Heart left ventricle (tissue), 13 donors: ENCODE data around the gene RANBP2.
"Not testable (repeated sequence)": the region's sequence is repeated elsewhere in the genome, so short reads cannot be mapped to it uniquely, and the experiment has no call there.

Experiments
- CTCF ChIP-seq, 12 donors: fragments of 200-600 bp; sonication (generic) in 4 of 12; IDR thresholded peaks; one replicate each; pipeline versions ENCODE4 v1.5.0 to v1.8.0; 2018 to 2022; ENCODE audit warnings: antibody characterized with exemption in 12 of 12, mild to moderate bottlenecking in 5 of 12
- POLR2A ChIP-seq, 2 donors: fragments of 450-650 bp; IDR thresholded peaks; one replicate each; pipeline ENCODE4 v1.6.1; 2017; ENCODE audit warnings: antibody characterized with exemption in 2 of 2, mild to moderate bottlenecking in 2 of 2, moderate library complexity in 2 of 2
- donor health status: ischemic (EF 13 %, LVEDD 7.1; RV severe dilation, severe dysfunction).
- donor health status: DM: no; HTN: yes; CAD: no.
- donor health status: DM: no; HTN: no; CAD: no.
- donor health status: ischemic (EF 25% LVEDD 6.9; RV normal size, moderate dysfunction).
- donor health status: ischemic (EF 25% LVEDD 5.7; RV mildly dilated, moderate dysfunction).
- donor health status: ischemic (EF 35%, LVEDD 5.7; RV mildly dilated, moderate dysfunction).
- donor health status: nonischemic (EF 11% LVEDD 7.7; RV severe dilation, severe dysfunction).
- donor health status: DM: yes; HTN: yes; CAD: no.
- donor health status: PGD.
- donor health status: ischemic (EF 29% LVEDD 5.4; RV normal size, mild dysfunction).
- donor health status: nonischemic (EF 23%, LVEDD 6.1; RV moderate dilation, normal function).

DNA sequence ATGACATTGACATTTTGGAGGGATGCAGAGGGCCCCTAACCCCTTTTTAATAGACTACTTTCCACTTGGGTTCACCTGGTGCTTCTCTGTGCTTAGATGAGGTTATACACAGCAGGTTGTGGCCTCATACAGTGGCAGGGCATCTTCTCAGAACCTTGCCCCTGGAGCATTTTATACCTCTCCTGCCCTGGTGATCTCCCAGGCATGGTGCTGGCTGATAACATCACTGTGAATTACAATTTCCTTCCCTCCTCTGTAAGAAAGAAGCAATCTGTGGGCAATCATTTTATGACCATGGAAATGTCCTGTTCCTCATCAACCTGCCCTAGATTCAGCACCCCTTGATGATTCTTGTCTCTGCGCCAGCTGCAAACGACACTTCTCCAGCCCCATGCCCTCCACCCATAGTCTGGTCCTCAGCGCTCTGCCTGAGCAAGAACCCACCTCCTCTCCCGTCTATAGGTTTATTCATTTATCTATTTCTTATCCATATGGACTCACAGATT lies 42.0 kb upstream of the RANBP2 start:
- not testable (repeated sequence) for TF ChIP-seq CTCF, POLR2A (IDR thresholded peaks at IDR 0.05)
